GM18870 (cell line): Measurements from ENCODE around the gene ZNF785.
"Not testable (repeated sequence)": the region's sequence is repeated elsewhere in the genome, so short reads cannot be mapped to it uniquely, and the experiment has no call there.

Source experiments
- ATAC-seq: cut with Tn5 transposase; IDR thresholded peaks from one replicate; pipeline ENCODE4 v1.9.1; 2021; ENCODE audit warnings: moderate library complexity; ENCODE audit not compliant: unreplicated experiment

ZNF785 gene

DNA sequence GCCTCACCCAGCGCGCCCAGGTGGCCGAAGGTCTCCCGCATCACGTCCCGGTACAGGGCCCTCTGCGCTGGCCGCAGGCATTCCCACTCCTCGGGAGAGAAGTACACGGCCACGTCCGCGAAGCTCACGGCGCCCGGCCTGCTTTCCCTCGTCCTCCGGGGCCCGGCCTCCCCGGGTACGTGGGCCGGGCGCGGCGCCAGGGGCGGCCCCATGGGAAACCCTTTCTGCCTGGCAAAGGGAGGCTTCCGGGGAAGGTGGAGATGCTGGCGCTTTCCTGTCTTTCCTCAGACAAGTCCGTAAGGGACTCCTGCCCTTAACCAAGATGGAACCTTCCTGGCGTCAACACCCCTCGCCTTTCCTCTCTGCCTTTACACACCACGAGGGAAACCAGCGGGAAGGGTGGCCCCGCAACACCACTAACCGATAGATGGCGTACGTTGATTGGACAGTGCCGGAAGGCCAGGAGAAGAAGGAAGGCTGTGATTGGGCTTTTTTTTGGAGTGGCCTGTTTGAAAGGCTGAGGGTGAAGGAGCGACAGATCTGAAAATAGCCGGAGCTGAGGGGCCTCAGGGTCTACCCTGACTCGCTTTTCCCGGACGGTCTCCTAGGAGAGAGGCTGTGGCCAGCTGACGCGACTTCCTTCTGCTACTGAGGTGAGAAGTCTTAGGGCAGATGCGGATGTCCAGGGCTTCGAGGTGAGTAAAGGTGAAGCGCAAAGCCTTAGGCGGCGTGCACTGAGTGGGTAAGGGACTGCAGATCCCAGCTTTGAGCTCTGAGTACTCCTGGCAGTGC, at the start of gene ZNF785:
TSS of gene ZNF785 (minus strand) at position 298 of the 792 bp plus-strand sequence. CDS start at position 212, 86 bp downstream.
- ATAC-seq, result peak; percentile 89

DNA sequence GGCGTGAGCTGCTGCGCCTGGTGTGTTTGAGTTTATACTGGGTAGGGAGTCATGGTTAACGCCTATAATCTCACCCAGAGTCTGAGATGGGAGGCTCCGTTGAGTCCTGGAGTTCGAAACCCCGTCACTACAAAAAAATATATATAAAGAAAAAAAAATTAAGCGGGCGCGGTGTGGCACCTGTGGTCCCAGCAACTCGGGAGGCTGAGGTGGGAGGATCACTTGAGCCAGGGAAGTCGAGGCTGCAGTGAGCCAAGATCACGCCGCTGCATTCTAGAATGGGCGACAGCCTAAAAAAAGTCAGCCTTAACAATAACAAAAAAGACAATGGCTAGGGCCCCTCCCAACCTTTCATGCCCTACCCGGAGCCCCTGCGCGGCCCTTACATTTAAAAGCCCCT, 48.0 kb upstream of the ZNF785 start:
- no peak for ATAC-seq

DNA sequence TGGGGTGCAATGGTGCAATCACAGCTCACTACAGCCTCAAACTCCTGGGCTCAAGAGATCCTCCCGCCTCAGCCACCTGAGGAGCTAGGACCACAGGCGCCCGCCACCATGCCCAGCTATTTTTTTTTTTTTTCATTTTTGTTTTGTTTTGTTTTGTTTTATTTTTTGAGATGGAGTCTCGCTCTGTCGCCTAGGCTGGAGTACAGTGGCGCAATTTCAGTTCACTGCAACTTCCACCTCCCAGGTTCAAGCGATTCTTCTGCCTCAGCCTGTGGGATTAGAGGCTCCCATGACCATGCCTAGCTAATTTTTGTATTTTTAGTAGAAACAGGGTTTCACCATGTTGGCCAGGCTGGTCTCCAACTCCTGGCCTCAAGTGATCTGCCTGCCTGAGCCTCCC, 47.0 kb upstream of the ZNF785 start:
- ATAC-seq, result not testable (repeated sequence)

DNA sequence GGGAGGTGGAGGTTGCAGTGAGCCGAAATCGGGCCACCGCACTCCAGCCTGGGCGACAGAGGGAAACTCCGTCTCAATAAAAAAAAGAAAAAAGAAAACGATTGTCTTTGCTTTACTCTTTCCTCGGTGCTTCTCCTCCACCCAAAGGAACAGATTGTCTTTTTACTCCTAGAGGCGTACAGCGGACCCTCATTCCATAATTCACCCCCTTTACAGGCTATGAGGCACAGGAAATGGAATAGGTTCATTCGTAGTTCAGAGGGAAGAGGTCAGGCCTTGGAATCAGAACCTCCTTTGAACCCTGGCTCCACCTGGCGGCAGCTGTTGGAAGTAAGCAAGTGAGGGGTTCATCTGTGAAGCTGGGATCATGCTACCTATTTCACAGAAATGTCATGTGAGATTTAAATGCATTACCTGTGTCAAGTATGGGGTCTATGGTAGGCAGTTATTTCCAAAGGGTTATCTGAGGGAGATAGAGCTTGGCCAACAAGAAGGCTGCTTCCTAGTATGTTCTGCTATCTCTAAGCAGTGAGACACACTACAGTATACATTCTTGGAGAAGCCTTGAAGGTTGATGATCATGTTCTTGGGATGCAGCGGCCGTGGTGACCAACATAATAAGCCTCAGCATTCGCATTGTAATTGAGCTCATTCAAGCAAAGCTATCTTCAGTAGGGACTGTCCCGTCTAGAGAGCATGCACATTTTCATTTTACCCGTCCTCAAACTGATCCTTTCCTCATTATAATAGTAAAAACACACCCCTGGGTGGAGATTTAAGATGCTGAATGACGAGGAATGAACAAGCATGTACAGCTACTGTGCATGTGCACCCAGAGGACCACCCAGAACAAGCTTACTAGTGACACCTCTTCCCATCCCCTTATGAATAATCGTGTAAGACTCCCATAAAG, 43.4 kb upstream of the ZNF785 start:
- ATAC-seq, result no peak

DNA sequence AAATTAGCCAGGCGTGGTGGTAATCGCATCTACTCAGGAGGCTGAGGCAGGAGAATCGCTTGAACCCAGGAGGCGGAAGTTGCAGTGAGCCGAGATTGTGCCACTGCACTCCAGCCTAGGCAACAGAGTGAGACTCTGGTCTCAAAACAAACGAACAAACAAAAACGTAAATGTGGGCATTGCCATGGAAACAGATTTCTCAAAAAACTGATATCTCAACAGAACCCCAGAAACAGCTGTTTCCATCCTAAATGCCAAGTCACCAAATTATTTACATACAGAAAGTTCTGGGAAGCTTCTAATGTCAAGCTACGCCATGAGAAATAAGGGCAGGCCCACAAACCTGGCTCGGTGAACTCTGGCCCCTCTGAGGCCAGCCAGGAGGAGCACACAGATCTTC, 40.7 kb upstream of the ZNF785 start:
- ATAC-seq, result no peak

DNA sequence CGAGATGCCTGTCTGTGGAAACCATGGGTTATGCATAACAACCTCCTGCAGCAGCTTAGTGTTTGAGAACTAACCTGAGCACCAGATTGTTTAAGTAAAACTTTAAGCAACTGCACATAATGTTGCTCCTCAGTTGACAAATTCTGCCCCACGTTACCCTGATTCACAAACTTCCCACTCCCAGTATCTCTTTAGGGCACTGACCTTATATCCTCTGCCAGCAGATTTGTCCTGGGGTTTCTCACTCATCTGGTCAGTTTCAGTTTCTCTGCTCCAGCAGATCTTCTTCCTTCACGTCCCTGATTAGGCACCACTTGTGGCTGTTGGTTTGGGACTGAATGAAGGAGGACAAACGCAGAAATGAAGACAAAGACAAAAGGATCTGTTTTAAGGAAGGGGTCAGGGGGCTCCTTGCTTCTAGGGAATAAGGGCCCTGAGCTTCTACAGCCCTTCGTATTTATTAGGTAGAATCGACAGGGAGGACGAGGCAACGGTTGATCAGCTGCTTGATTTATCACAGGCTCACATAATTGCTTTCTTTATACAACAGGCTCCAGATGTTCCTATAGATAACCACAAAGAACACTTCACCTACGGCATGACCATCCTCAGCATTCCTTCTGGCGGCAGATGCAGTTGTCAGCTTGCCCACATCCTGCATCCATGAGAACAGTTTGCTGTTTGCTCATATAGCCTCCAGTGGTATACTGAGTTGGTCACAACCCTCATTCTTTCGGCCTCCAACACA, 38.2 kb upstream of the ZNF785 start:
- ATAC-seq, result no peak

DNA sequence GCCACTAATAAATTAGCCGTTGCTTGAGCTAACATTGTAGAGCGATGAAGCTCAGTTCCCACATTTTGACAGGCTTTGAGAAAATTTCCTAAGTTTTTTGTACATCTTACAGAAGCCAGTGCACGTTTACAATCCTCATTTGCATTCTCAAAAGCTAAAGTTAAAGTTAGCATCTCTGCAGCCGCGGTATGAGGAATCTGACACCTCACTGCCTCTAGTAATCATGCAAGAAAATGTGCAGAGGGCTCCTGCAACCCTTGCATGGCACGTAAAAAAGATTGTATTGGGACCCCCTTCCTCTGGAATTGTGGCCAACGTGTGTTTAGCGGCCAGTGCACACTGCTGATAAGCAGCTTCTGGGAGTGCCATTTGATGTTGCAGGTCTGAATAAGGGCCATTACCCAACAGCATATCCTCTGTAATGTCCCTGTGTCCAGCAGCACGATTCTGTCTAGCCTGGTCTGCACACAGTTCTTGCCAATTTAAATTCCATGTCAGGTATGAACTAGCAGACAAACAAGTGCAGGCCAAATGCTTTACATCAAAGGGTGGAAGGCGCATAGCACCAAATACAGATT, 37.0 kb upstream of the ZNF785 start:
- no peak for ATAC-seq

DNA sequence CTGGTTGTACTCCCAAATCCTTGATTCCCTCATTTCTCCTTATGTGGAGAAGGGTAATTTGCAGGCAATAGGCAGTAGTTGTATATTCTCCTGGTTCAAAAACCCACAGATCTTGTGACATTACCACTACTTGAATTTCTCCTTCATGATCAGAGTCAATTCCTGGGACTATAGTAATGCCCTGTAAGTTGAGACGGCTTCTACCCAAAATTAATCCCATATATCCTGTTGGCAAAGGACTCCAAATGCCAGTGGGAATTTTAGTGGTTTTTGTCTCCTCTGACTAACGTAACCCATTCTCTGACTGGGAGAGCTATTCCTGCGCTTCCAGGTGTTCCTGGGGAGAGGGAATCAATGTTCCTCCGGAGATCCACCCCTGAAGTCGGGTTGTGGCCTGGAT, 36.3 kb upstream of the ZNF785 start:
- no peak for ATAC-seq

DNA sequence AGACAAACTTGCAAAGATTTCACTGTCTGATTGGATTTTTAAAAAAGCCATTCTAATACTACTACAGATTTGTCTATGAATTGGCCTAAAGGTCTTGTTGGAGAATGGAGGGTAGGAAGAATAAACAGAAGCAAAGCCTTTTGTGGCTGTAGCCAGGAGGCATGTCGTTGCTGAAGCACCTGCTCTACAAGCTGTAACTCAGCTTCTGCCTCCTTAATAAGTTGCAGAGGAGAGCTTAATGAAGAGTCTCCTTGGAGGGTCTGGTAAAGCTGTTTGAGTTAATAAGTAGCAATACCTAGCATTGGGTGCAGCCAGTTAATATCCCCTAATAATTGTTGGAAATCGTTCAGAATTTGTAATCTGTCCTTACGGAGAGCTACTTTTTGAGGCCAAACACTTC, 34.7 kb upstream of the ZNF785 start:
- ATAC-seq, result no peak

DNA sequence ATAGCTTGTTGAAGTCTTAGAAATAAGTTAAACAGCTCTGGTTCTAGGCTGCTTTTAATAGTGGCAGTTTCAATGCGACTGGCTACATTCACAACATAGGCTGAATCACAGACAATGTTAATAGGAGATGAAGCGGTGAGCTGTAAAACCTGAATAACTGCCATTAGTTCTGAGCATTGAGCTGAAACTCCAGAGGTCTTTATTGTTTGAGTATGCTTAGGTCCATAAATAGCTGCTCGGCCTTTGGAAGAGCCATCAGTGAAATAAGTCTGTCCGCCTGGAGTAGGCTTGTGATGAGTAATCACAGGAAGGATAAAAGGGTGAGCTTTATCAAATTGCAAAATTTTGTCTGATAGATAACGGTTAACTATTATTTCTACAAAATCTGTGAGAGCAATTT, 34.1 kb upstream of the ZNF785 start:
- no peak for ATAC-seq

DNA sequence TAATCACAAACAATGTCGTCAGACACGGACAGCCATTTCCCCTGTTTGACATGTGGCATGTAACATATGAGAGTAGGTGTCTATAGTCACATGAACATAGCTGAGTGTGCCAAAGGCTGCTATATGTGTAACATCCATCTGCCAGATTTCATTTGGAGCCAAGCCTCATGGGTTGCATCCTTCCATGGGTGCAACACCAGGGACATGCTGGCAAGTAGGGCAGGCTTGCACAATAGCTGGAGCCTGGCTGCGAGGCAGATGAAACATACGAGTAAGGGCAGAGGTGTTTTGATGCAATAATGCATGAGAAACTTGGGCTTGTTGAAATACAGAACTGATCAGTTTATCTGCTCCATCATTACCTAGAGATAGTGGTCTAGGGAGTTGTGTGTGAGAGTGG, 33.7 kb upstream of the ZNF785 start:
- ATAC-seq, result no peak

DNA sequence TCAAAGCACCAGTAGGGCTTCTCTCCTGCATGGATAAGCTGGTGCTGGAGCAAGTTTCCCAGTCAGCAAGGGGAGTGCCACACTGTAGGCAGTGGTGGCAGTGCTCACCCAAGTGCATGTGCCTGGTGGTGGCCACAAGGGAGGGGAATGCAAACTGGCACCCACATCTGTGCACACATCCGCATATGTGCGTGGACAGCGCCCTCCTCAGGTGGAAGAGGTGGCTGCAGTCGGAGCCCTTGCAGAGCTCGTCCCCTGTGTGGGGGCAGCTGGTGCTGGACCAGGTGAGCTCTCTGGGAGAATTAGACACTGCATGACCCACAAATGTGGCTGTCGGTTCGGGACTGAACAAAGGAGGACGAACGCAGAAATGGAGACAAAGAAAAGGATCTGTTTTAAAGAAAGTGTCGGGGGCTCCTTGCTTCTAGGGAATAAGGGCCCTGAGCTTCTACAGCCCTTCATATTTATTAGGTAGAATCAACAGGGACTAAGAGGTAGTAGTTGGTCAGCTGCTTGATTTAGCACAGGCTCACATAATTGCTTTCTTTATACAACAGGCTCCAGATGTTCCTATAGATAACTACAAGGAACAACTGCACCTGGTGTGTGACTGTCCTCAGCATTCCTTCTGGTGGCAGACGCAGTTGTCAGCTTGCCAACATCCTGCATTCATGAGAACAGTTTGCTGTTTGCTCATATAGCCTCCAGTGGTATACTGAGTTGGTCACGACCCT, 30.0 kb upstream of the ZNF785 start:
- ATAC-seq, result no peak

DNA sequence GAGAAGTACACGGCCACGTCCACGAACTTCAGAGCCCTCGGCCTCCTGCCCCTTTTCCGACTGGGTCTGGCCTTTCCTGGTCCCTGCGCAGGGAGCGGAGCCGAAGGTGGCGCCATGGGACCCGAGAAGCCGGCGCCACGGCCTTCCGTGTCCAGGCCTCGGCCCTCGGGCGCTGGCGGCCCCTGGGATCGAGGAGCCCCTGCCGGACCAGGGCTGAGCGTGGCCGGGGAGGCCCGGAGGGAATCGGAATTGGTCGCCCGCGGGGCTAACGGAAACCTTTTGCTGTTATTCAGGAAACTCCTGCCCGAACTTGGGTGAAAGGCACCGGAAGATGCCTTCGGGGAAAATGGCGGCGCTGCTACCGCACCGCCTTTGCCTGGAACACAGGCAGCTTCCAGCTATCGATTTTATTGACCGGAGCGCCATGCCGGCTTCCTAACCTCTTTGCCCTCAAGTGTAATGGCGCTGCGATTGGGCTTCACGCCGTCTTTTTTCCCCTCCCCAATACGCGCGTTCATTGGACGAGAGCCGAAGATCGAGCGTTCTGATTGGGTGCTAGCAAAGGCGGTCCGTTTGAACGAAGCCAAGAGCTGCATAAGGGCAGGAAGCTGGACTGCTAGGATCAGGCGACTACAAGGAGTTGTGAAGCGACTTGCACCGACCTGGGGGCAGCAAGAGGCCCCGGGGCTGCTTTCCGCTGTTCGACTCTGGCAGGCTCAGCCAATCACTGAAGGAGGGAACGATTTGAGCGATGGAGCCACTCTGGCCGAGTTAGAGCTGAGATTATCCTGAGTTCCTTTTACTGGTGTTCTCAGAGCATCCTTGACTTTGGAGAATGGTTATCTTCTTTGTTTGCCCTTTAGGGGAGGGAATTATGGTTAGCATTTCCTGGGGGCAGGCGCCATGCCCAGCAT, 24.7 kb upstream of the ZNF785 start, which contains the start of gene ZNF689:
TSS of gene ZNF689 (minus strand) at position 464 of the 914 bp plus-strand sequence. CDS start at position 116, 348 bp downstream.
- ATAC-seq, result peak; percentile 81

DNA sequence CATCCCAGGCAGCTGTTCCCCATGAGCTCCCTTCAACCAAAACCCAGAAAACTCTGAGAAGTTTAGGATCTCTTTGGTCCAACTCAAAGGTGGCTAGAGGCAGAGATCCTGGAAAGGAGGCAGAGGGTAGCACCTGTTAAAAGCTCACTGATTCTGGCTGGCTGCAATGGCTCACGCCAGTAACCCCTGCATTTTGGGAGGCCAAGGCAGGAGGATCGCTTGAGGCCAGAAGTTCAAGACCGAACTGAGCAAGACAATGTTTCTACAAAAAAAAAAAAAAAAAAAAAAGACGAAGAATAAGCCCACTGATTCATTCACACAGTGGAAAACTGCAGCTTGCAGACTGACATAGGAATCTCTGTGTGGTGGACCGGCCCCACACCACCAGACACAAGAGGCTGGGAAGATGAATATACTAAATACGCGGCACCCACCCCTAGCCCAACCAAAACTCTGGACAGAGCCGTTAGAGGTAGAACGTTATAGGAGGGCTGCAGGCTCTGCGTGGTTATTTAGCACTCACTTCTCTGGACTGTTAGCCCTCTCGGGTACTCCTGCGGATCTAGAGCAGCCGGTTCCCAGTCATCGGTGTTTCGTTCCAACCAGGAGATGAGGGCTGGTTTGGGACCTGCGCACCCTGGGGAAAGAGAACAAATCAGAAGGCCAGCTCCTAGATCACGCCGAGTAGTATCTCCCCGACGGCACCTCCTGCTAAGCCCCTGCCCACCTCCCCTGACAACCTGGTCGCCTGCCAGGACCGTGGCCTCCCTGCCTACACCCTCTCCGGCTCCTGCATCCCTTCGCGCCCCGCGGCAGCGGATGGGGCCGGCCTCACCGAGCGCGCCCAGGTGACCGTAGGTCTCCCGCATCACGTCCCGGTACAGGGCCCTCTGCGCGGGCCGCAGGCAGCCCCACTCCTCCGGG, 23.8 kb upstream of the ZNF785 start:
- ATAC-seq, result peak; percentile 17

DNA sequence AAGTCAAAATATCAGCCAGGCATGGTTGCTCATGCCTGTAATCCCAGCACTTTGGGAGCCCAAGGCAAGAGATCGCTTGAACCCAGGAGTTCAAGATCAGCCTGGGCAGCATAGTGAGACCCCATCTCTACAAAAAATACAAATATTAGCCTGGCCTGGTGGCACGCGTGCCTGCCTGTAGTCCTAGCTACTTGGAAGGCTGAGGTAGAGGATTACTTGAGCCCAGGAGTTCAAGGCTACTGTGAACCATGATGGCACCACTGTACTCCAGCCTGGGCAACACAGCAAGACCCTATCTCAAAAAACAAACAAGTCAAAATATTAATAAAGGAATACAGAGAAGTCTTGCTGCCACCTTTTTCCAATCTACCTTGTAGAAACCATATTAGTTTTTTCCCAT, 20.5 kb upstream of the ZNF785 start:
- ATAC-seq, result no peak

DNA sequence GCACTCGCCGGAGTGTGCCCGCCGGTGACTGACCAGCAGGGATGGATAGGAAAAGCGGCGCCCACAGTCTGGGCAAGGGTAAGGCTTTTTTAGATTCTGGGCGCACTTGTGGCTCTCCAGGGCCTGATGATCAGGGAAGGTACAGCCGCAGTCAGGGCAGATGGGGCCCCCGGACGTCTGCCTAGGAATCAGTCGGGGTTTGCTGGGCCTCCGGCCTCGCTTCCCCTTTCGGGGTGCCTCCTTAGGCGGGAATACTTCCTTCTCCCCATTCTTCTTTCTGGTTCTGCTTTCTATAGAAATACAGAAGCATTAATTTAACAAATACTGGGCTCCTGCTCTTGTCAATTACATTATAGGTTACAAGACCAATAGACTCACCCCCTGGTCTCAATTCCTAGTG, 19.7 kb upstream of the ZNF785 start:
- no peak for ATAC-seq

DNA sequence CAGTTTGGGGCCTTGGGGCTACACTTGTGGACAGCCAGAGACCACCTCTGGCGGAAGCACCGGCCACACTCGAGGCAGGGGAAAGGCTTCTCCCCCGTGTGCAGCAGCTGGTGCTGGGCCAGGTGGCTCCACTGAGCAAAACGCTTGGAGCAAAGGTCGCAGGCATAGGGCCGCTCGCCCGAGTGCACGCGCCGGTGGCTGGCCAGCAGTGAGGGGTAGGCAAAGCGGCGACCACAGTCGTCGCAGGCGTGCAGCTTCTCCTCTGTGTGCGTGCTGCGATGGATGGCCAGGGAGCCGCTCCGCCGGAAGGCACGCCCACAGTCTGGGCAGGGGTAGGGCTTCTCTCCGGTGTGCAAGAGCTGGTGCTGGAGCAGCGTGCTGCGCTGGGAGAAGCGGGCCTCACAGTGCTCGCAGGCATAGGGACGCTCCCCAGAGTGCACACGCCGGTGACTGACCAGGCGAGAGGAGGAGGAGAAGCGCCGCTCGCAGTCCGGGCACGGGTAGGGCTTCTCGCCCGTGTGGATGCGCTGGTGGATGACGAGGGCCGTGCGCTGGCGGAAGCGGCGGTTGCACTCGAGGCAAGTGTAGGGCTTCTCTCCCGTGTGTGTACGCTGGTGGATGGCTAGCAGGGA, 18.9 kb upstream of the ZNF785 start:
- ATAC-seq, result no peak

DNA sequence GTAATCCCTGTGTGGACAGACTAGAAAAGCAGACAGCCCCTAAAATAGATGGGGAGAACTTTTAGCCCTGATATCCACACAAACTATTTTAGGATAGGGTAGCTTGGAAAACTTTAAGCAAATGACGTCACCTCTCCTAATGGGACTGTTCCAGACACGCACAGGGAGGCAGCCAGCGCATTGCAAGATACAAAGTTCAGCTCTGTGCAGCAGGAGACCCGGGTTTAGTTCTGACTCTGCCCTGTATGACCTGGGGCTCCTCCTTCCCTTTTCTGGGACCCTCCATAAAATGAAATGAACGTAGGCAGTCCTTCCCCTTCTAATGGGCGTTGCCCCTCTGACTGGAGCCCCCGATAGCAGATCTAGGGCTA, 18.4 kb upstream of the ZNF785 start:
- no peak for ATAC-seq
